ENCODE results near the gene SGCD. TPM values are rescaled to one million over a fixed set of nuclear protein-coding genes. Genes with fewer than 3 reads are reported as not detected.

Gene SGCD
- total and polyA plus RNA-seq, 2 of the 4 experiments (the other 2 are of a cell fraction), result 5.8 to 10.6 TPM

- H3K79me1 ChIP-seq (ENCODE audit: low read depth in 1 of 2, low read length in 2 of 2), result no peaks in the 10 kb centered on the region
- H3K18ac ChIP-seq (ENCODE audit: low read depth, low read length), result no peak overlapping the region
- H4K8ac ChIP-seq (ENCODE audit: low read depth in 2 of 2, low read length in 2 of 2), result no peak overlapping the region
- H2BK120ac ChIP-seq (ENCODE audit: low read depth, low read length), result no peak overlapping the region
- no peak overlapping the region for H3K56ac ChIP-seq (ENCODE audit: extremely low read depth, insufficient read depth, low read length)
- no peaks in the 10 kb centered on the region for H4K20me1 ChIP-seq (ENCODE audit: insufficient read depth, low read length)
- no peak overlapping the region for H3K14ac ChIP-seq (replicated peaks; ENCODE audit: low read depth, low read length)
- H3K4me2 ChIP-seq (ENCODE audit: low read depth, low read length), result no peak overlapping the region
- WGBS, 2 experiments (ENCODE audit: extremely low coverage in 2 of 2, insufficient read length in 1 of 2), result no CpG with 5 or more reads among the region's 3 CpGs
- H3K4me1 ChIP-seq (ENCODE audit: control insufficient read depth, insufficient read depth, low read length), result peaks cover 10% of the 10 kb centered on the region
- no peaks in the 10 kb centered on the region for H3K9me3 ChIP-seq (ENCODE audit: control insufficient read depth, insufficient read depth, low read length)
- ChIA-PET POLR2A (ENCODE audit: unreplicated experiment) (no interaction called here), CTCF (no interaction called here)
- no peak overlapping the region for H2BK20ac ChIP-seq (ENCODE audit: low read depth, low read length)
- no peak overlapping the region for H3K4ac ChIP-seq (ENCODE audit: low read depth, low read length)
- H2BK5ac ChIP-seq (ENCODE audit: low read depth, low read length, poor library complexity, severe bottlenecking), result no peak overlapping the region
- H3K4me3 ChIP-seq (ENCODE audit: insufficient read depth, low read depth, low read length), result no peak overlapping the region
- no peak overlapping the region for H2BK15ac ChIP-seq (ENCODE audit: low read depth, low read length)
- H3K27ac ChIP-seq (ENCODE audit: insufficient read depth, low read length), result no peak overlapping the region
- no peak overlapping the region for H2AK5ac ChIP-seq (ENCODE audit: low read depth, low read length)
- no peak overlapping the region for H2AFZ ChIP-seq (replicated peaks; ENCODE audit: low read length, poor library complexity)
- no peak overlapping the region for H4K5ac ChIP-seq (ENCODE audit: low read depth, low read length)
- BruUV-seq (replicated peaks), result no TSS peak
- H3K9me1 ChIP-seq (ENCODE audit: insufficient read depth, low read length), result peaks cover 5% of the 10 kb centered on the region
- H3K36me3 ChIP-seq (ENCODE audit: control insufficient read depth, insufficient read depth, low read length), result no peaks in the 10 kb centered on the region
- H2AK9ac ChIP-seq (replicated peaks; ENCODE audit: low read depth, low read length, poor library complexity), result no peak overlapping the region
- in situ Hi-C loops (cut with MboI; ENCODE audit: low sequenced_read_pairs), result no loop called here
- H3K23ac ChIP-seq (ENCODE audit: low read depth, low read length), result no peak overlapping the region
- intact Hi-C loops (cut with micrococcal nuclease), result loop anchor here (10.0 kb wide), 2 partner anchors 343 to 527 kb away; no protein-coding TSS in a partner anchor
- H3K27me3 ChIP-seq (ENCODE audit: control insufficient read depth, insufficient read depth, low read length), result no peaks in the 10 kb centered on the region
- no peak for ATAC-seq (ENCODE audit: low read depth)
- H3K9ac ChIP-seq (ENCODE audit: low read depth, low read length), result no peak overlapping the region
- H4K91ac ChIP-seq (ENCODE audit: insufficient read depth, low read depth, low read length), result no peak overlapping the region
- TF ChIP-seq SMC3 (IDR thresholded peaks at IDR 0.05; ENCODE audit: low read depth, low read length) (no peak), CEBPB (IDR thresholded peaks at IDR 0.05; ENCODE audit: low read depth, low read length) (no peak), RCOR1 (IDR thresholded peaks at IDR 0.05; ENCODE audit: insufficient replicate concordance, low read length) (no peak), MAFK (IDR thresholded peaks at IDR 0.05; ENCODE audit: low read depth, low read length) (no peak), NFE2L2 (IDR thresholded peaks at IDR 0.05; ENCODE audit: low read depth, low read length) (no peak), MXI1 (IDR thresholded peaks at IDR 0.05; ENCODE audit: borderline replicate concordance, low read depth, low read length) (no peak), RFX5 (IDR thresholded peaks at IDR 0.05; ENCODE audit: low read depth, low read length) (no peak), BHLHE40 (IDR thresholded peaks at IDR 0.05; ENCODE audit: low read depth, low read length) (no peak), FOS (IDR thresholded peaks at IDR 0.05; ENCODE audit: low read depth, low read length) (no peak), MAZ (IDR thresholded peaks at IDR 0.05; ENCODE audit: borderline replicate concordance, low read depth, low read length) (no peak), CHD1 (IDR thresholded peaks at IDR 0.05; ENCODE audit: low read depth, low read length) (no peak), POLR2A (IDR thresholded peaks at IDR 0.05; ENCODE audit: low read depth, low read length) (no peak), RAD21 (IDR thresholded peaks at IDR 0.05; ENCODE audit: low read length) (no peak)
- TF ChIP-seq, protein P1, sequence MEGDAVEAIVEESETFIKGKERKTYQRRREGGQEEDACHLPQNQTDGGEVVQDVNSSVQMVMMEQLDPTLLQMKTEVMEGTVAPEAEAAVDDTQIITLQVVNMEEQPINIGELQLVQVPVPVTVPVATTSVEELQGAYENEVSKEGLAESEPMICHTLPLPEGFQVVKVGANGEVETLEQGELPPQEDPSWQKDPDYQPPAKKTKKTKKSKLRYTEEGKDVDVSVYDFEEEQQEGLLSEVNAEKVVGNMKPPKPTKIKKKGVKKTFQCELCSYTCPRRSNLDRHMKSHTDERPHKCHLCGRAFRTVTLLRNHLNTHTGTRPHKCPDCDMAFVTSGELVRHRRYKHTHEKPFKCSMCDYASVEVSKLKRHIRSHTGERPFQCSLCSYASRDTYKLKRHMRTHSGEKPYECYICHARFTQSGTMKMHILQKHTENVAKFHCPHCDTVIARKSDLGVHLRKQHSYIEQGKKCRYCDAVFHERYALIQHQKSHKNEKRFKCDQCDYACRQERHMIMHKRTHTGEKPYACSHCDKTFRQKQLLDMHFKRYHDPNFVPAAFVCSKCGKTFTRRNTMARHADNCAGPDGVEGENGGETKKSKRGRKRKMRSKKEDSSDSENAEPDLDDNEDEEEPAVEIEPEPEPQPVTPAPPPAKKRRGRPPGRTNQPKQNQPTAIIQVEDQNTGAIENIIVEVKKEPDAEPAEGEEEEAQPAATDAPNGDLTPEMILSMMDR (conservative IDR thresholded peaks at IDR 0.05; ENCODE audit: low read depth, low read length), result no peak
- TF ChIP-seq, protein P2, sequence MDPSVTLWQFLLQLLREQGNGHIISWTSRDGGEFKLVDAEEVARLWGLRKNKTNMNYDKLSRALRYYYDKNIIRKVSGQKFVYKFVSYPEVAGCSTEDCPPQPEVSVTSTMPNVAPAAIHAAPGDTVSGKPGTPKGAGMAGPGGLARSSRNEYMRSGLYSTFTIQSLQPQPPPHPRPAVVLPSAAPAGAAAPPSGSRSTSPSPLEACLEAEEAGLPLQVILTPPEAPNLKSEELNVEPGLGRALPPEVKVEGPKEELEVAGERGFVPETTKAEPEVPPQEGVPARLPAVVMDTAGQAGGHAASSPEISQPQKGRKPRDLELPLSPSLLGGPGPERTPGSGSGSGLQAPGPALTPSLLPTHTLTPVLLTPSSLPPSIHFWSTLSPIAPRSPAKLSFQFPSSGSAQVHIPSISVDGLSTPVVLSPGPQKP (IDR thresholded peaks at IDR 0.05; ENCODE audit: borderline replicate concordance, low read depth, low read length), result no peak
- TF ChIP-seq, protein P3, sequence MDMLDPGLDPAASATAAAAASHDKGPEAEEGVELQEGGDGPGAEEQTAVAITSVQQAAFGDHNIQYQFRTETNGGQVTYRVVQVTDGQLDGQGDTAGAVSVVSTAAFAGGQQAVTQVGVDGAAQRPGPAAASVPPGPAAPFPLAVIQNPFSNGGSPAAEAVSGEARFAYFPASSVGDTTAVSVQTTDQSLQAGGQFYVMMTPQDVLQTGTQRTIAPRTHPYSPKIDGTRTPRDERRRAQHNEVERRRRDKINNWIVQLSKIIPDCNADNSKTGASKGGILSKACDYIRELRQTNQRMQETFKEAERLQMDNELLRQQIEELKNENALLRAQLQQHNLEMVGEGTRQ (IDR thresholded peaks at IDR 0.05; ENCODE audit: low read depth, low read length), result no peak
- no peak for DNase-seq
- dilution Hi-C loops (cut with HindIII; ENCODE audit: low sequenced_read_pairs, unreplicated experiment), result no loop called here
These were observed 144.9 kb downstream of the SGCD start for GRCh38 chr5:156471893-156472292.

Measured in IMR-90 (cell line).